HEK293 (cell line): ENCODE measurements around the gene FRRS1L.

Source experiments
- BCL11A ChIP-seq: fragments of 450-650 bp; formaldehyde crosslinking; IDR thresholded peaks from 2 replicates; pipeline ENCODE4 v1.5.1; 2016; ENCODE audit warnings: low read depth, missing biosample characterization, missing genetic modification characterization
- CTCF ChIP-seq: fragments of 450-650 bp; formaldehyde crosslinking; IDR thresholded peaks from 2 replicates; pipeline ENCODE4 v1.5.1; 2016; ENCODE audit warnings: missing biosample characterization, missing genetic modification characterization
- HOXA7 ChIP-seq: sonication (generic); formaldehyde crosslinking; IDR thresholded peaks from 2 replicates; pipeline ENCODE4 v1.8.1; 2022; ENCODE audit warnings: missing genetic modification reagents, borderline replicate concordance
- KLF16 ChIP-seq: fragments of 450-650 bp; formaldehyde crosslinking; IDR thresholded peaks from 2 replicates; pipeline ENCODE4 v1.5.1; 2017; ENCODE audit warnings: missing biosample characterization, missing genetic modification characterization
- ZNF138 ChIP-seq: fragments of 450-650 bp; formaldehyde crosslinking; IDR thresholded peaks from 2 replicates; pipeline ENCODE4 v1.5.1; 2016; ENCODE audit warnings: missing biosample characterization, missing genetic modification characterization, borderline replicate concordance
- ZNF2 ChIP-seq: fragments of 450-650 bp; formaldehyde crosslinking; IDR thresholded peaks from 2 replicates; pipeline ENCODE4 v1.5.1; 2016; ENCODE audit warnings: missing biosample characterization, missing genetic modification characterization
- ZNF302 ChIP-seq: fragments of 450-650 bp; formaldehyde crosslinking; IDR thresholded peaks from 2 replicates; pipeline ENCODE4 v1.5.1; 2016; ENCODE audit warnings: missing biosample characterization, missing genetic modification characterization, low read depth
- TF ChIP-seq, protein P1 (sequence below): fragments of 450-650 bp; formaldehyde crosslinking; IDR thresholded peaks from 2 replicates; pipeline ENCODE4 v1.5.1; 2016; ENCODE audit warnings: missing biosample characterization, missing genetic modification characterization

- TF ChIP-seq KLF16 (tag by site-specific recombination): no peak
- TF ChIP-seq, protein P1, sequence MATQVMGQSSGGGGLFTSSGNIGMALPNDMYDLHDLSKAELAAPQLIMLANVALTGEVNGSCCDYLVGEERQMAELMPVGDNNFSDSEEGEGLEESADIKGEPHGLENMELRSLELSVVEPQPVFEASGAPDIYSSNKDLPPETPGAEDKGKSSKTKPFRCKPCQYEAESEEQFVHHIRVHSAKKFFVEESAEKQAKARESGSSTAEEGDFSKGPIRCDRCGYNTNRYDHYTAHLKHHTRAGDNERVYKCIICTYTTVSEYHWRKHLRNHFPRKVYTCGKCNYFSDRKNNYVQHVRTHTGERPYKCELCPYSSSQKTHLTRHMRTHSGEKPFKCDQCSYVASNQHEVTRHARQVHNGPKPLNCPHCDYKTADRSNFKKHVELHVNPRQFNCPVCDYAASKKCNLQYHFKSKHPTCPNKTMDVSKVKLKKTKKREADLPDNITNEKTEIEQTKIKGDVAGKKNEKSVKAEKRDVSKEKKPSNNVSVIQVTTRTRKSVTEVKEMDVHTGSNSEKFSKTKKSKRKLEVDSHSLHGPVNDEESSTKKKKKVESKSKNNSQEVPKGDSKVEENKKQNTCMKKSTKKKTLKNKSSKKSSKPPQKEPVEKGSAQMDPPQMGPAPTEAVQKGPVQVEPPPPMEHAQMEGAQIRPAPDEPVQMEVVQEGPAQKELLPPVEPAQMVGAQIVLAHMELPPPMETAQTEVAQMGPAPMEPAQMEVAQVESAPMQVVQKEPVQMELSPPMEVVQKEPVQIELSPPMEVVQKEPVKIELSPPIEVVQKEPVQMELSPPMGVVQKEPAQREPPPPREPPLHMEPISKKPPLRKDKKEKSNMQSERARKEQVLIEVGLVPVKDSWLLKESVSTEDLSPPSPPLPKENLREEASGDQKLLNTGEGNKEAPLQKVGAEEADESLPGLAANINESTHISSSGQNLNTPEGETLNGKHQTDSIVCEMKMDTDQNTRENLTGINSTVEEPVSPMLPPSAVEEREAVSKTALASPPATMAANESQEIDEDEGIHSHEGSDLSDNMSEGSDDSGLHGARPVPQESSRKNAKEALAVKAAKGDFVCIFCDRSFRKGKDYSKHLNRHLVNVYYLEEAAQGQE (tag by site-specific recombination): no peak
- TF ChIP-seq ZNF302 (tag by site-specific recombination): no peak
- no peak for TF ChIP-seq ZNF2 (tag by site-specific recombination)
- no peak for TF ChIP-seq HOXA7 (CRISPR knock-in tag)
- no peak for TF ChIP-seq ZNF138
- TF ChIP-seq BCL11A (tag by site-specific recombination): no peak
- TF ChIP-seq CTCF (tag by site-specific recombination): no peak
Measured at GRCh38 chr9:109190151-109190550, 23.1 kb upstream of the FRRS1L start.
